ENCODE measurements around the gene ECSIT. TPM values are rescaled to one million over a fixed set of nuclear protein-coding genes. Genes with fewer than 3 reads are reported as not detected.

The ECSIT gene
- total RNA-seq, 2 experiments from 2014 or later = 42.6 to 46.0 TPM

DNA sequence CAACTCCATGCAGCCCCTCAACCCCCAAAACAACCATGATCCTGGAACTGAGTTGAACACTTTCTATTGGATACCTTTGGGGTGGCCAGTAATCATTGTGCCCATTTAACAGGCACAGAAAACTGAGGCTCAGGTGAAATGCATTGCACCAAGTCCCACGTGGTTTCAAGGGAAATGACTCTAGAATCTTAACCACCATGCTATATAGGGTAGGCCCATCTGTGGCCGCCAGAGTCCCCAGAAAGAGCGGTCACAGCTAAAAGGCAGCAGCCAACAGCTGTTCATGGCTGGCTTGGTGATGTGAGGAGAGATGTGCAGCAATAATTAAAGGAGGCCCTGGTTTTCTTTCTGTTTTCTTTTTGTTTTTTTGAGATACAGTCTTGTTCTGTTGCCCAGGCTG lies 12.3 kb upstream of the ECSIT start:
- no peaks in the 10 kb centered on the region for H3K9me3 Mint-ChIP-seq
- DNase-seq = no peak
- intact Hi-C loops (cut with micrococcal nuclease) = no loop called here
- H3K4me3 Mint-ChIP-seq = no peak overlapping the region
- no peaks in the 10 kb centered on the region for H3K36me3 Mint-ChIP-seq (ENCODE audit: low read depth)
- peaks cover 23% of the 10 kb centered on the region for H3K27me3 Mint-ChIP-seq (ENCODE audit: low read depth)
- CTCF ChIA-PET = interaction anchor here (0.6 kb wide), 1 partner anchor 44 kb away, joined by 3 read pairs; no protein-coding TSS in a partner anchor
- no peak overlapping the region for H3K27ac Mint-ChIP-seq
- H3K4me1 Mint-ChIP-seq (ENCODE audit: low read depth) = peaks cover 5% of the 10 kb centered on the region

DNA sequence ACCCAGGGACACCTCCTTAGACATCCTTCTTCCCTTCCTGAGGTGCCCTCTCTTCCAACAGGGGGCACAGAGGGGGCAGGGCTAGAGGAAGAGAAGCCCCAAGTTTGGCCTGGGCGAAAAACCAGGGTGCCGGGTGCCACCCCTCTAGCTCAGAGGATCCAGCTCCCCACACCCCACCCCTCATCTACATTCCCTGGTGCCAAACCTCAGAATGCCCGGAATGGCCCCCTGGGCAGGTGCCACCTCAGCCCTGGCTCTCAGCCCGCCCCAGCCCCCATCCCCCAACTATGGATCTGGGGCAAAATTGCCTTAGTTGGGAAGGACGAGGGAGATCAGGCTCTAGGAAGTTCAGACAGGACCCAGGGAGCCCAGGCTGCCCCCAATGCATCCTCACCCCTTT lies 11.7 kb upstream of the ECSIT start:
- Mint-ChIP-seq H3K27ac (no peak overlapping the region), H3K4me3 (no peak overlapping the region), H3K4me1 (ENCODE audit: low read depth) (peaks cover 4% of the 10 kb centered on the region), H3K9me3 (no peaks in the 10 kb centered on the region), H3K36me3 (ENCODE audit: low read depth) (no peaks in the 10 kb centered on the region), H3K27me3 (ENCODE audit: low read depth) (peaks cover 23% of the 10 kb centered on the region)
- CTCF ChIA-PET = no interaction called here
- intact Hi-C loops (cut with micrococcal nuclease) = no loop called here
- no peak for DNase-seq

DNA sequence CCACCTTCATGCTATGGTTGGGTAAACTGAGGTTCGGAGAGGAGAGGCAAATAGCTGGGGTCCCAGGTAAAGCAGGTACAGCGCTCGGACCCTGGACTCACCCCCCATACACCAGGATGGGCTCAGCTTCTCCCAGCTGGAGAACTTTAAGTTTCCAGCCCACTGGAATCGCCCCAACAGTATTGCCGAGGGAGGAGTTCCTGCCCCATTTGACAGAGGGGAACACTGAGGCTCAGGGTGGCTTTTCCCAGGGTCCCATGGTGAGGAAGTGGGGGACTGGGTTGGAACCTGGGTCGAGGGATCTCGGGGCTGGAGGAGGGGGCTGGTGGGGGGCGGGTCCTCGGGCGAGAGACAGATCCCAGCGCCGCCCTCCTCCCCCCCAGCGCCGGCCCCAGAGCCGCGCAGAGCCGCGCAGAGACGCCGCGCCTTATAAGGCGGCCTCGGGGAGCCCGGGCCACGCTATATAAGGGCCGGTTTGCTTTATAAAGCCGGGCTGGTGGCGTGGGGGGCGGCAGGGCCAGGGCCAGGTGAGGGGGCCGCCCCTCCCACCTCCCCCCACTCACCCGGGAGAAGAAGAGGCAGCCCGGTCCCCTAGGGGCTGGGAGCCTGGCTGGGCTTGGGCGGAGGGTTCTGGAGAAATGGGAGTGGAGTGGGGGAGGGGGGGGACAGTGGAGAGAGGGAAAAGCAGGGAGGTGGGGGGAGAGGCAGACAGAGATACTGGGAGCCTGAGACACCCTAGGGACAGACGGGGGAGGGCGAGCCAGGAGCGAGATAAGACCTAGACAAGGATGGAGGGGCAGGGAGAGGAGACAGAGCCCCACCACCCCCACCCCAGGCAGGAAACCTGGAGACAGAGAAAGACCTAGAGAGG lies 10.8 kb upstream of the ECSIT start:
- Mint-ChIP-seq H3K4me3 (no peak overlapping the region), H3K27me3 (ENCODE audit: low read depth) (peaks cover 23% of the 10 kb centered on the region), H3K27ac (no peak overlapping the region), H3K36me3 (ENCODE audit: low read depth) (no peaks in the 10 kb centered on the region), H3K4me1 (ENCODE audit: low read depth) (peaks cover 10% of the 10 kb centered on the region), H3K9me3 (no peaks in the 10 kb centered on the region)
- intact Hi-C loops (cut with micrococcal nuclease) = no loop called here
- CTCF ChIA-PET = no interaction called here
- no peak for DNase-seq

GRCh38 chr19:11538232-11539036 lies 9.5 kb upstream of the ECSIT start, which contains the start of gene CNN1:
CNN1 (plus strand) TSS chr19:11538851; CDS start chr19:11538928, 77 bp downstream.
- CTCF ChIA-PET = no interaction called here
- Mint-ChIP-seq H3K4me3 (no peak within 1 kb of the TSS), H3K27ac (no peak within 1 kb of the TSS), H3K36me3 (ENCODE audit: low read depth) (no peaks in the 10 kb centered on the region), H3K27me3 (ENCODE audit: low read depth) (peaks cover 23% of the 10 kb centered on the region), H3K9me3 (no peaks in the 10 kb centered on the region), H3K4me1 (ENCODE audit: low read depth) (peaks cover 12% of the 10 kb centered on the region)
- DNase-seq = no peak
- intact Hi-C loops (cut with micrococcal nuclease) = no loop called here

- Mint-ChIP-seq H3K27me3 (ENCODE audit: low read depth) (peaks cover 16% of the 10 kb centered on the region), H3K36me3 (ENCODE audit: low read depth) (no peaks in the 10 kb centered on the region), H3K4me1 (ENCODE audit: low read depth) (peaks cover 19% of the 10 kb centered on the region), H3K27ac (no peak overlapping the region), H3K9me3 (no peaks in the 10 kb centered on the region), H3K4me3 (no peak overlapping the region)
- intact Hi-C loops (cut with micrococcal nuclease) = loop anchor here (1.0 kb wide), 2 partner anchors 23 to 51 kb away; partner anchors contain the start of gene ELOF1
- CTCF ChIA-PET = interaction anchor here (0.5 to 1.5 kb wide), 20 partner anchors 9 to 245 kb away, joined by 3 to 8 read pairs (median 4); partner anchors contain the start of gene ELOF1
- peak; percentile 87 for DNase-seq
Measured at GRCh38 chr19:11535792-11536595, 7.1 kb upstream of the ECSIT start.

DNA sequence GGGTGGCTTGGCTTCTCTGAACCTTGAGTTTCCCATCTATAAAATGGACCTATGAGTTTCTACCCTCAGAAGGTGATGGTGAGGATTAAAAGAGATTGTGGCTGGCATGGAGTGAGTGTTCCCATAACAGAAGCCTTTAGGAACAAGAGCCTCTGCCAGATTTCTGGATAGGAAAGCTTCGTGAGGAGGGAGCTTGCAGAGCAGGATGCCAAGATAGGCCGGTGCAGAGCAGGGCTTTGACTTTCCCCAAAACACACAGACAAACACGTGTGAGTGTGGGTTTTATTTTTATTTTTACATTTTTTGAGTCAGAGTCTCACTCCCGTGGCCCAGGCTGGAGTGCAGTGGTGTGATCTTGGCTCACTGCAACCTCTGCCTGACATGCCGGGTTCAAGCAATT lies 6.0 kb upstream of the ECSIT start:
- no peak for DNase-seq
- H3K36me3 Mint-ChIP-seq (ENCODE audit: low read depth) = no peaks in the 10 kb centered on the region
- H3K27ac Mint-ChIP-seq = no peak overlapping the region
- H3K27me3 Mint-ChIP-seq (ENCODE audit: low read depth) = peaks cover 11% of the 10 kb centered on the region
- CTCF ChIA-PET = no interaction called here
- intact Hi-C loops (cut with micrococcal nuclease) = no loop called here
- no peaks in the 10 kb centered on the region for H3K9me3 Mint-ChIP-seq
- H3K4me1 Mint-ChIP-seq (ENCODE audit: low read depth) = peaks cover 23% of the 10 kb centered on the region
- H3K4me3 Mint-ChIP-seq = no peak overlapping the region

- intact Hi-C loops (cut with micrococcal nuclease) = no loop called here
- CTCF ChIA-PET = interaction anchor here (0.7 to 1.0 kb wide), 2 partner anchors 29 to 53 kb away, joined by 3 read pairs; partner anchors contain the start of gene ZNF653
- H3K4me3 Mint-ChIP-seq = no peak overlapping the region
- H3K4me1 Mint-ChIP-seq (ENCODE audit: low read depth) = peaks cover 23% of the 10 kb centered on the region
- DNase-seq = no peak
- no peaks in the 10 kb centered on the region for H3K36me3 Mint-ChIP-seq (ENCODE audit: low read depth)
- H3K27ac Mint-ChIP-seq = no peak overlapping the region
- peaks cover 11% of the 10 kb centered on the region for H3K27me3 Mint-ChIP-seq (ENCODE audit: low read depth)
- no peaks in the 10 kb centered on the region for H3K9me3 Mint-ChIP-seq
Measured at GRCh38 chr19:11534538-11534937, 5.6 kb upstream of the ECSIT start.

GRCh38 chr19:11530432-11530831 lies 1.5 kb upstream of the ECSIT start:
- Mint-ChIP-seq H3K9me3 (no peaks in the 10 kb centered on the region), H3K36me3 (ENCODE audit: low read depth) (peaks cover 4% of the 10 kb centered on the region), H3K27me3 (ENCODE audit: low read depth) (no peaks in the 10 kb centered on the region), H3K27ac (no peak overlapping the region), H3K4me3 (no peak overlapping the region), H3K4me1 (ENCODE audit: low read depth) (peaks cover 31% of the 10 kb centered on the region)
- intact Hi-C loops (cut with micrococcal nuclease) = no loop called here
- DNase-seq = peak; percentile 64
- CTCF ChIA-PET = no interaction called here

DNA sequence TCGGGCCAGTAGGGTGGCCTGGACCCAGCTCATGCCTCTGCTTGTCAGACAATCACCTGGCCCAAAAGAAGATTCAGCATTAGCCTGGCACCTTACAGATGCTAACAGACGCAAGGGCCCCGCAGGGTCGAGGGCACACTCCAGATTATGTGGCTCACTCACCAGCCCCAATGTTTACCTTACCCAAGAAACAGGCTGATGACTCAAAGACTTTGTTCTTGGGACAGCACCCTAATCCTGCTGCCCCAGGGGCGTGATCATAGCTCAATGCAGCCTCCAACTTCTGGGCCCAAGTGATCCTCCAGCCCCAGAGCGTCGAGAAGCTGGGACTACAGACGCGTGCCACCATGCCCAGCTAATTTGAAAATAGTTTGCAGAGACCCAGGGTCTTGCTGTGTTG lies 9.8 kb downstream of the ECSIT start:
- intact Hi-C loops (cut with micrococcal nuclease) = no loop called here
- H3K4me3 Mint-ChIP-seq = no peak overlapping the region
- H3K36me3 Mint-ChIP-seq (ENCODE audit: low read depth) = peaks cover 10% of the 10 kb centered on the region
- no peaks in the 10 kb centered on the region for H3K27me3 Mint-ChIP-seq (ENCODE audit: low read depth)
- no peak overlapping the region for H3K27ac Mint-ChIP-seq
- H3K4me1 Mint-ChIP-seq (ENCODE audit: low read depth) = peaks cover 3% of the 10 kb centered on the region
- DNase-seq = no peak
- CTCF ChIA-PET = no interaction called here
- H3K9me3 Mint-ChIP-seq = no peaks in the 10 kb centered on the region

DNA sequence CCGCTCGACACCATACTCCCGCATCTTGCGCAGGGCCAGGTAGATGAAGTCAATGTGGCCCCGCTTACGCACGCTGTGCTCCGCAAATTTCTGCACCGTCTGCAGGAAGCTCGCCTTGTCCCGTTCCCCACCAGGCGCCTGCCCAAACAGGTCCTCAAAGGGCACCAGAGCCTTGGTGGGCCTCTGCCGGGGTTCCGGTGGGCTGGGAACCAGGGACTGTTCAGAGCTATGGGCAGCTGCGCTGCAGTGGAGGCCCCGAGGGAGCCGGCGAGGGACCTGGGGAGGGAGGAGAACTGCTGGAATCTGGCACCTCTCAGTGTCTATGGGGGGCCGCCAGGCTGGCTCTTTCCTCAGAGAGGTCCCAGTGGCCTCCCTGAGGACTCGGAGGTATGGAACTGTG lies 15.0 kb downstream of the ECSIT start:
- intact Hi-C loops (cut with micrococcal nuclease) = no loop called here
- no peak overlapping the region for H3K27ac Mint-ChIP-seq
- no peaks in the 10 kb centered on the region for H3K27me3 Mint-ChIP-seq (ENCODE audit: low read depth)
- peaks cover 13% of the 10 kb centered on the region for H3K36me3 Mint-ChIP-seq (ENCODE audit: low read depth)
- no peaks in the 10 kb centered on the region for H3K4me1 Mint-ChIP-seq (ENCODE audit: low read depth)
- H3K9me3 Mint-ChIP-seq = no peaks in the 10 kb centered on the region
- no peak overlapping the region for H3K4me3 Mint-ChIP-seq
- CTCF ChIA-PET = no interaction called here
- no peak for DNase-seq

DNA sequence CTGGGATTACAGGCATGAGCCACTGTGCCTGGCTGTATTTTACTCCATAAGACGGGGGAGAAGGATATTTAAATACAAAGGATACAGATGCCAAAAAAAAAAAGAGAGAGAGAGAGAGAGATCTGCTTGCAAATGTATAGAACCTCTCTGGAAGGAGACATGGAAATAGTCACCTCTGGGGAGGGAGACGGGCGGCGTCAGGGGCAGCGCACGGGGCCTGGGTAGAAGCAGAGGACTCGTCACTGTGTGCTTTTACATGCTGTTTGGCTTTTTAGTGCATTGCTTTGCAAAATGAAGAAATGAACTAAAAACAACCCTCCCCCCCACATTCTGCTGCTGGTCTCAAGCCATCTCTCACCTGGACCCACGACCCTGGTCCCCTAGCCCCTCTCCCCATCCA lies 18.5 kb downstream of the ECSIT start:
- Mint-ChIP-seq H3K9me3 (no peaks in the 10 kb centered on the region), H3K4me1 (ENCODE audit: low read depth) (peaks cover 8% of the 10 kb centered on the region)
- CTCF ChIA-PET = no interaction called here

More for the DNA sequence above, 18.5 kb downstream of the ECSIT start:
- no peak for DNase-seq
- intact Hi-C loops (cut with micrococcal nuclease) = no loop called here
- peaks cover 12% of the 10 kb centered on the region for H3K36me3 Mint-ChIP-seq (ENCODE audit: low read depth)
- no peak overlapping the region for H3K27ac Mint-ChIP-seq
- no peak overlapping the region for H3K4me3 Mint-ChIP-seq
- H3K27me3 Mint-ChIP-seq (ENCODE audit: low read depth) = no peaks in the 10 kb centered on the region
